RPMI7951 (cell line): ENCODE measurements around the gene WSCD2. TPM values are rescaled to one million over a fixed set of nuclear protein-coding genes. Genes with fewer than 3 reads are reported as not detected.
A peak's percentile ranks its signal among the peaks of the same experiment; 100 is the strongest.

Source experiments
- DNase-seq: peaks from one replicate; pipeline ENCODE4 v3.0.0-alpha.2; 2012; ENCODE audit warnings: low read depth
- total RNA-seq: library from RNA; depleted of rRNA; stranded (reverse); fragments of >200 nt; shearing (Covaris generic); gene quantifications from 2 replicates; pipeline ENCODE4 v1.2.3, GENCODE V29; 2014

Gene WSCD2
- total RNA-seq, 1 experiment from 2014 or later: not detected

- peak; percentile 36 for DNase-seq
Observed at GRCh38 chr12:108234158-108234557, 105.1 kb downstream of the WSCD2 start.

GRCh38 chr12:108235197-108235984 lies 106.3 kb downstream of the WSCD2 start:
- DNase-seq: no peak

- DNase-seq: no peak
Observed at GRCh38 chr12:108235985-108236263, 106.8 kb downstream of the WSCD2 start.

GRCh38 chr12:108236366-108236765 lies 107.3 kb downstream of the WSCD2 start:
- DNase-seq: no peak

GRCh38 chr12:108237272-108237671 lies 108.2 kb downstream of the WSCD2 start:
- DNase-seq: peak; percentile 21

- no peak for DNase-seq
Observed at GRCh38 chr12:108238474-108238873, 109.4 kb downstream of the WSCD2 start.

- DNase-seq: no peak
Observed at GRCh38 chr12:108239378-108239777, 110.3 kb downstream of the WSCD2 start.

GRCh38 chr12:108240027-108240785 lies 111.1 kb downstream of the WSCD2 start:
- no peak for DNase-seq

GRCh38 chr12:108240928-108241327 lies 111.8 kb downstream of the WSCD2 start:
- DNase-seq: no peak

- peak; percentile 66 for DNase-seq
Observed at GRCh38 chr12:108241986-108242703, 113.1 kb downstream of the WSCD2 start.

- DNase-seq: no peak
Observed at GRCh38 chr12:108247130-108247529, 118.0 kb downstream of the WSCD2 start.

GRCh38 chr12:108248011-108248410 lies 118.9 kb downstream of the WSCD2 start:
- DNase-seq: no peak

GRCh38 chr12:108252523-108252922 lies 123.4 kb downstream of the WSCD2 start:
- DNase-seq: no peak

- no peak for DNase-seq
Observed at GRCh38 chr12:108253540-108253939, 124.5 kb downstream of the WSCD2 start.

- no peak for DNase-seq
Observed at GRCh38 chr12:108254030-108254429, 124.9 kb downstream of the WSCD2 start.

- DNase-seq: no peak
Observed at GRCh38 chr12:108254517-108255251, 125.6 kb downstream of the WSCD2 start.

GRCh38 chr12:108255252-108255602 lies 126.1 kb downstream of the WSCD2 start:
- DNase-seq: no peak

- peak; percentile 21 for DNase-seq
Observed at GRCh38 chr12:108257004-108257403, 127.9 kb downstream of the WSCD2 start.

GRCh38 chr12:108257610-108258106 lies 128.6 kb downstream of the WSCD2 start:
- DNase-seq: no peak

- DNase-seq: no peak
Observed at GRCh38 chr12:108260039-108260438, 131.0 kb downstream of the WSCD2 start.

GRCh38 chr12:108260969-108261368 lies 131.9 kb downstream of the WSCD2 start:
- no peak for DNase-seq

GRCh38 chr12:108265505-108265904 lies 136.4 kb downstream of the WSCD2 start:
- DNase-seq: no peak
